Measurements from ENCODE around the gene PRRT1. TPM values are rescaled to one million over a fixed set of nuclear protein-coding genes. Genes with fewer than 3 reads are reported as not detected.
A peak's percentile ranks its signal among the peaks of the same experiment; 100 is the strongest.
"Not testable (repeated sequence)": the region's sequence is repeated elsewhere in the genome, so short reads cannot be mapped to it uniquely, and the experiment has no call there.

The PRRT1 gene
- polyA plus RNA-seq, 3 donors from 2014 or later = not detected

- peaks cover 3 to 11% (median 5%) of the 10 kb centered on the region in 3 donors for H3K27me3 Mint-ChIP-seq (ENCODE audit: low read depth in 3 of 3)
- no peak for DNase-seq
- peaks cover 0 to 7% (median under 1%) of the 10 kb centered on the region in 3 donors for H3K36me3 Mint-ChIP-seq
- peak overlapping the region in 3 of 6 donors; percentile 8 to 24 (median 21) for H3K27ac Mint-ChIP-seq
- H3K4me1 Mint-ChIP-seq = peaks cover 0 to 13% of the 10 kb centered on the region in 2 donors
- no peaks in the 10 kb centered on the region for H3K9me3 Mint-ChIP-seq
- no peak overlapping the region for H3K4me3 Mint-ChIP-seq
These were observed 40.2 kb downstream of the PRRT1 start for GRCh38 chr6:32111424-32112066.

- Mint-ChIP-seq H3K36me3 (peaks cover 0 to under 1% (median 0%) of the 10 kb centered on the region in 3 donors), H3K9me3 (no peaks in the 10 kb centered on the region), H3K27me3 (ENCODE audit: low read depth in 3 of 3) (peaks cover 4 to 11% (median 5%) of the 10 kb centered on the region in 3 donors), H3K27ac (no peak overlapping the region), H3K4me1 (peaks cover 0 to 13% of the 10 kb centered on the region in 2 donors), H3K4me3 (no peak overlapping the region)
- no peak for DNase-seq
These were observed 41.1 kb downstream of the PRRT1 start for GRCh38 chr6:32110632-32111031.

- peaks cover 4 to 11% (median 9%) of the 10 kb centered on the region in 3 donors for H3K27me3 Mint-ChIP-seq (ENCODE audit: low read depth in 3 of 3)
- no peak for DNase-seq
- no peaks in the 10 kb centered on the region for H3K9me3 Mint-ChIP-seq
- H3K27ac Mint-ChIP-seq = peak overlapping the region in 2 of 6 donors; percentile 21 to 42
- no peaks in the 10 kb centered on the region for H3K36me3 Mint-ChIP-seq
- no peak overlapping the region for H3K4me3 Mint-ChIP-seq
- peaks cover 0 to 13% of the 10 kb centered on the region in 2 donors for H3K4me1 Mint-ChIP-seq
These were observed 42.0 kb downstream of the PRRT1 start for GRCh38 chr6:32109765-32110160.

- no peak for DNase-seq
- H3K4me1 Mint-ChIP-seq = peaks cover 0 to 13% of the 10 kb centered on the region in 2 donors
- peaks cover 4 to 14% (median 11%) of the 10 kb centered on the region in 3 donors for H3K27me3 Mint-ChIP-seq (ENCODE audit: low read depth in 3 of 3)
- H3K4me3 Mint-ChIP-seq = no peak within 1 kb of the TSS
- H3K36me3 Mint-ChIP-seq = no peaks in the 10 kb centered on the region
- peak within 1 kb of the TSS in 2 of 6 donors; percentile 21 to 42 for H3K27ac Mint-ChIP-seq
- H3K9me3 Mint-ChIP-seq = no peaks in the 10 kb centered on the region
These were observed 42.5 kb downstream of the PRRT1 start, which contains the start of gene TNXB for GRCh38 chr6:32109114-32109764. TNXB (minus strand) TSS chr6:32109338; CDS start chr6:32098198, 11,140 bp downstream.

GRCh38 chr6:32108727-32109113, 43.0 kb downstream of the PRRT1 start:
- no peaks in the 10 kb centered on the region for H3K9me3 Mint-ChIP-seq
- no peaks in the 10 kb centered on the region for H3K36me3 Mint-ChIP-seq
- H3K27ac Mint-ChIP-seq = no peak overlapping the region
- H3K4me3 Mint-ChIP-seq = no peak overlapping the region
- H3K4me1 Mint-ChIP-seq = peaks cover 0 to 13% of the 10 kb centered on the region in 2 donors
- peaks cover 4 to 18% (median 13%) of the 10 kb centered on the region in 3 donors for H3K27me3 Mint-ChIP-seq (ENCODE audit: low read depth in 3 of 3)
- no peak for DNase-seq

GRCh38 chr6:32108094-32108627, 43.6 kb downstream of the PRRT1 start:
- H3K27me3 Mint-ChIP-seq (ENCODE audit: low read depth in 3 of 3) = peaks cover 2 to 18% (median 13%) of the 10 kb centered on the region in 3 donors
- H3K9me3 Mint-ChIP-seq = no peaks in the 10 kb centered on the region
- no peaks in the 10 kb centered on the region for H3K36me3 Mint-ChIP-seq
- H3K4me3 Mint-ChIP-seq = no peak overlapping the region
- no peak for DNase-seq
- H3K4me1 Mint-ChIP-seq = peaks cover 0 to 9% of the 10 kb centered on the region in 2 donors
- H3K27ac Mint-ChIP-seq = peak overlapping the region in 1 of 6 donors; percentile 30

- no peak for DNase-seq
- H3K27ac Mint-ChIP-seq = no peak overlapping the region
- peaks cover 2 to 18% (median 13%) of the 10 kb centered on the region in 3 donors for H3K27me3 Mint-ChIP-seq (ENCODE audit: low read depth in 3 of 3)
- H3K4me3 Mint-ChIP-seq = no peak overlapping the region
- no peaks in the 10 kb centered on the region for H3K9me3 Mint-ChIP-seq
- peaks cover 0 to 7% of the 10 kb centered on the region in 2 donors for H3K4me1 Mint-ChIP-seq
- H3K36me3 Mint-ChIP-seq = no peaks in the 10 kb centered on the region
These were observed 44.3 kb downstream of the PRRT1 start for GRCh38 chr6:32107406-32107805.

GRCh38 chr6:32105433-32105832, 46.3 kb downstream of the PRRT1 start:
- Mint-ChIP-seq H3K4me1 (peaks cover 0 to 7% of the 10 kb centered on the region in 2 donors), H3K9me3 (no peaks in the 10 kb centered on the region), H3K27ac (no peak overlapping the region), H3K4me3 (no peak overlapping the region), H3K36me3 (no peaks in the 10 kb centered on the region), H3K27me3 (ENCODE audit: low read depth in 3 of 3) (peaks cover 5 to 27% (median 13%) of the 10 kb centered on the region in 3 donors)
- DNase-seq = no peak

GRCh38 chr6:32102255-32102654, 49.5 kb downstream of the PRRT1 start:
- Mint-ChIP-seq H3K27me3 (ENCODE audit: low read depth in 3 of 3) (peaks cover 7 to 28% (median 9%) of the 10 kb centered on the region in 3 donors), H3K9me3 (no peaks in the 10 kb centered on the region), H3K4me1 (no peaks in the 10 kb centered on the region), H3K27ac (no peak overlapping the region), H3K4me3 (no peak overlapping the region), H3K36me3 (no peaks in the 10 kb centered on the region)
- DNase-seq = no peak

- not testable (repeated sequence) for H3K27ac Mint-ChIP-seq, H3K9me3 Mint-ChIP-seq, DNase-seq, H3K4me1 Mint-ChIP-seq, H3K4me3 Mint-ChIP-seq, H3K36me3 Mint-ChIP-seq
- peaks cover 9 to 28% (median 10%) of the 10 kb centered on the region in 3 donors for H3K27me3 Mint-ChIP-seq (ENCODE audit: low read depth in 3 of 3)
These were observed 51.5 kb downstream of the PRRT1 start for GRCh38 chr6:32100251-32100650.

Other genes with a start within 250 kb of the PRRT1 start
- not detected for gene ZBTB12, start 249.9 kb downstream of the PRRT1 start, polyA plus RNA-seq
- under 1 TPM in 1 of 3 donors, not detected in 2; 0.74 TPM for gene C2, start 224.2 kb downstream of the PRRT1 start, polyA plus RNA-seq
- under 1 TPM in 1 of 3 donors, not detected in 2; 0.27 TPM for gene CFB, start 205.8 kb downstream of the PRRT1 start, polyA plus RNA-seq
- 10 to 100 TPM; 73.3 to 84.6 (median 76.9) TPM for gene NELFE, start 193.0 kb downstream of the PRRT1 start, polyA plus RNA-seq
- 10 to 100 TPM; 14.1 to 20.6 (median 19.3) TPM for gene SKIC2, start 192.8 kb downstream of the PRRT1 start, polyA plus RNA-seq
- gene DXO, start 179.8 kb downstream of the PRRT1 start, polyA plus RNA-seq = 10 to 100 TPM in 2 of 3 donors, 1 to 10 TPM in 1; 9.2 to 19.5 (median 17.2) TPM
- gene C4A, start 169.9 kb downstream of the PRRT1 start, polyA plus RNA-seq = not detected
- under 1 TPM in 1 of 3 donors, not detected in 2; 0.67 TPM for gene C4B, start 137.1 kb downstream of the PRRT1 start, polyA plus RNA-seq
- gene CYP21A2, start 113.5 kb downstream of the PRRT1 start, polyA plus RNA-seq = under 1 TPM in 1 of 3 donors, not detected in 2; 0.10 TPM
- gene TNXB, start 42.6 kb downstream of the PRRT1 start, polyA plus RNA-seq = not detected
- gene ATF6B, start 23.7 kb downstream of the PRRT1 start, polyA plus RNA-seq = 10 to 100 TPM; 19.1 to 39.6 (median 20.7) TPM
- 1 to 10 TPM; 2.9 to 3.5 (median 3.2) TPM for gene FKBPL, start 21.7 kb downstream of the PRRT1 start, polyA plus RNA-seq
- 10 to 100 TPM; 13.1 to 17.0 (median 16.0) TPM for gene PPT2, start 2.2 kb upstream of the PRRT1 start, polyA plus RNA-seq
- gene EGFL8, start 12.7 kb upstream of the PRRT1 start, polyA plus RNA-seq = not detected
- gene AGPAT1, start 24.1 kb upstream of the PRRT1 start, polyA plus RNA-seq = 10 to 100 TPM; 14.9 to 24.3 (median 17.2) TPM
- gene RNF5, start 26.5 kb upstream of the PRRT1 start, polyA plus RNA-seq = 100 to 1,000 TPM; 126 to 190 (median 165) TPM
- gene AGER, start 32.3 kb upstream of the PRRT1 start, polyA plus RNA-seq = under 1 TPM in 2 of 3 donors, not detected in 1; 0.25 to 0.57 TPM
- 1 to 10 TPM in 2 of 3 donors, under 1 TPM in 1; 0.31 to 2.4 (median 1.6) TPM for gene PBX2, start 38.3 kb upstream of the PRRT1 start, polyA plus RNA-seq
- gene GPSM3, start 40.7 kb upstream of the PRRT1 start, polyA plus RNA-seq = 100 to 1,000 TPM in 1 of 3 donors, 10 to 100 TPM in 2; 82.2 to 123 (median 84.5) TPM
- gene NOTCH4, start 72.1 kb upstream of the PRRT1 start, polyA plus RNA-seq = 1 to 10 TPM in 2 of 3 donors, under 1 TPM in 1; 0.15 to 1.4 (median 1.2) TPM
- not detected for gene TSBP1, start 220.0 kb upstream of the PRRT1 start, polyA plus RNA-seq